Astrocyte (in vitro differentiated cells and primary cell): ENCODE data around the gene ATP5F1C. TPM values are rescaled to one million over a fixed set of nuclear protein-coding genes. Genes with fewer than 3 reads are reported as not detected.
"Not testable (repeated sequence)": the region's sequence is repeated elsewhere in the genome, so short reads cannot be mapped to it uniquely, and the experiment has no call there.

Source experiments
- DNase-seq: peaks from one replicate; pipeline ENCODE4 v3.0.0-alpha.2; 2010; ENCODE audit warnings: low read depth
- FAIRE-seq: peaks from 2 replicates; lab custom pipeline; 2011; peaks lifted over from hg19 to GRCh38; lab: Jason Lieb, UNC
- H2AFZ ChIP-seq: 2 replicates; pipeline ENCODE4 v1.6.0; 2012; ENCODE audit warnings: low read depth, low read length, inconsistent platforms
- H3K27ac ChIP-seq: 2 replicates; pipeline ENCODE4 v1.5.1; 2011; ENCODE audit warnings: low read depth, low read length, inconsistent platforms
- H3K27me3 ChIP-seq: 2 replicates; pipeline ENCODE4 v1.6.0; 2011; ENCODE audit warnings: low read length, inconsistent platforms; ENCODE audit not compliant: insufficient read depth
- H3K36me3 ChIP-seq: 2 replicates; pipeline ENCODE4 v1.5.1; 2011; ENCODE audit warnings: low read length, inconsistent platforms; ENCODE audit not compliant: insufficient read depth
- H3K4me1 ChIP-seq: 2 replicates; pipeline ENCODE4 v1.5.1; 2011; ENCODE audit warnings: low read length, inconsistent platforms; ENCODE audit not compliant: insufficient read depth
- H3K4me2 ChIP-seq: 2 replicates; pipeline ENCODE4 v1.6.0; 2012; ENCODE audit warnings: low read length, inconsistent platforms
- H3K4me3 ChIP-seq: 2 replicates; pipeline ENCODE4 v1.5.1; 2011; ENCODE audit warnings: low read depth, mild to moderate bottlenecking, low read length, inconsistent platforms; ENCODE audit not compliant: insufficient read depth
- H3K79me2 ChIP-seq: 2 replicates; pipeline ENCODE4 v1.6.0; 2012; ENCODE audit warnings: mild to moderate bottlenecking, low read length, inconsistent platforms; ENCODE audit not compliant: insufficient read depth
- H3K9ac ChIP-seq: 2 replicates; pipeline ENCODE4 v1.6.0; 2012; ENCODE audit warnings: mild to moderate bottlenecking, low read length, inconsistent platforms
- H3K9me3 ChIP-seq: 2 replicates; pipeline ENCODE4 v1.5.1; 2012; ENCODE audit warnings: low read depth, mild to moderate bottlenecking, low read length, inconsistent platforms; ENCODE audit not compliant: insufficient read depth
- H4K20me1 ChIP-seq: 2 replicates; pipeline ENCODE4 v1.6.0; 2012; ENCODE audit warnings: low read length, inconsistent platforms; ENCODE audit not compliant: insufficient read depth
- H3K27ac Mint-ChIP-seq: one replicate; pipeline ENCODE4 v1.8.0; 2021; ENCODE audit warnings: mild to moderate bottlenecking, mixed read lengths; ENCODE audit not compliant: unreplicated experiment
- H3K27me3 Mint-ChIP-seq: one replicate; pipeline ENCODE4 v1.8.0; 2021; ENCODE audit warnings: low read depth, mixed read lengths; ENCODE audit not compliant: unreplicated experiment
- H3K36me3 Mint-ChIP-seq: one replicate; pipeline ENCODE4 v1.8.0; 2021; ENCODE audit warnings: low read depth, mixed read lengths; ENCODE audit not compliant: unreplicated experiment
- H3K4me1 Mint-ChIP-seq: one replicate; pipeline ENCODE4 v1.8.0; 2021; ENCODE audit warnings: low read depth, mixed read lengths; ENCODE audit not compliant: unreplicated experiment
- H3K4me3 Mint-ChIP-seq: one replicate; pipeline ENCODE4 v1.8.0; 2021; ENCODE audit warnings: mild to moderate bottlenecking, moderate library complexity, mixed read lengths; ENCODE audit not compliant: unreplicated experiment
- H3K9me3 Mint-ChIP-seq: one replicate; pipeline ENCODE4 v1.8.0; 2021; ENCODE audit warnings: mild to moderate bottlenecking, mixed read lengths; ENCODE audit not compliant: unreplicated experiment
- EZH2 ChIP-seq: IDR thresholded peaks from 2 replicates; pipeline ENCODE4 v1.6.1; 2012; ENCODE audit warnings: mild to moderate bottlenecking, low read length, inconsistent platforms; ENCODE audit not compliant: insufficient read depth
- total RNA-seq: library from RNA; stranded (reverse); gene quantifications from 2 replicates; pipeline ENCODE4 v1.2.1, GENCODE V29; 2021
- TF ChIP-seq, protein P1 (sequence below): IDR thresholded peaks from 2 replicates; pipeline ENCODE4 v1.5.1; 2011; ENCODE audit warnings: low read depth, mild to moderate bottlenecking, inconsistent platforms, low read length, moderate library complexity; ENCODE audit not compliant: insufficient read depth

Gene ATP5F1C
- total RNA-seq, 1 donor from 2014 or later: 267 TPM

DNA sequence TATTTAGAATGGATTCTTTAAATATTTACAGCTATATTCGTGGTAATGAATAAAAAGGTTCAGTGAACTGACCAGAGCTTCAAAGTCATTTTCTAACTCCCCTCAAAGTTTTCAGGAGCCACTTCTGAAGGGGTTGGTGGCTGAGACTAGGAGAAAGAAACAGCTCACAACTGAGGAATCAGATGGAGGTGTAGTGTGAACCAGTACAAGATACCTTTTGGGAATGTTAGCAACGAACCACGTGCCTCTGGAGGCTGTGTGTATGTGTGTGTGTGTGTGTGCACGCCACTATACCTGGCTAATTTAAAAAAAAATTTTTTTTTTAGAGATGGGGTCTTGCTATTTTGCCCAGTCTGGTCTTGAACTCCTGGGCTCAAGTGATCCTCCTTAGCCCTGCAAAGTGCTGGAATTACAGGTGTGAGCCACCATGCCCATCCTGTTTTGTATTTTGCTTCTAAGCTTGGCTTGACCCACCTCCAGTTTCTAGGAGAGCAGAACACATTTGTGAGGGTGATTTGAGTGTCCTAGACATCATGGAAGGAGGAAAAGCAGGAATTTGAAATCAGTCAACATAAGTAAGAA, 20.8 kb downstream of the ATP5F1C start:
- Histone ChIP-seq H3K9ac (no peak overlapping the region), H3K4me2 (no peak overlapping the region), H3K79me2 (no peaks in the 10 kb centered on the region), H3K36me3 (peaks cover 32% of the 10 kb centered on the region), H3K27me3 (no peaks in the 10 kb centered on the region), H3K9me3 (no peaks in the 10 kb centered on the region), H3K4me1 (no peaks in the 10 kb centered on the region), H3K4me3 (no peak overlapping the region), H2AFZ (no peak overlapping the region), H4K20me1 (peaks cover 18% of the 10 kb centered on the region), H3K27ac (no peak overlapping the region)
- H3K27me3 Mint-ChIP-seq: peaks cover 2% of the 10 kb centered on the region
- H3K4me3 Mint-ChIP-seq: no peak overlapping the region
- peaks cover 6% of the 10 kb centered on the region for H3K36me3 Mint-ChIP-seq
- H3K27ac Mint-ChIP-seq: no peak overlapping the region
- no peaks in the 10 kb centered on the region for H3K9me3 Mint-ChIP-seq
- FAIRE-seq: no peak
- no peak for TF ChIP-seq EZH2
- TF ChIP-seq, protein P1, sequence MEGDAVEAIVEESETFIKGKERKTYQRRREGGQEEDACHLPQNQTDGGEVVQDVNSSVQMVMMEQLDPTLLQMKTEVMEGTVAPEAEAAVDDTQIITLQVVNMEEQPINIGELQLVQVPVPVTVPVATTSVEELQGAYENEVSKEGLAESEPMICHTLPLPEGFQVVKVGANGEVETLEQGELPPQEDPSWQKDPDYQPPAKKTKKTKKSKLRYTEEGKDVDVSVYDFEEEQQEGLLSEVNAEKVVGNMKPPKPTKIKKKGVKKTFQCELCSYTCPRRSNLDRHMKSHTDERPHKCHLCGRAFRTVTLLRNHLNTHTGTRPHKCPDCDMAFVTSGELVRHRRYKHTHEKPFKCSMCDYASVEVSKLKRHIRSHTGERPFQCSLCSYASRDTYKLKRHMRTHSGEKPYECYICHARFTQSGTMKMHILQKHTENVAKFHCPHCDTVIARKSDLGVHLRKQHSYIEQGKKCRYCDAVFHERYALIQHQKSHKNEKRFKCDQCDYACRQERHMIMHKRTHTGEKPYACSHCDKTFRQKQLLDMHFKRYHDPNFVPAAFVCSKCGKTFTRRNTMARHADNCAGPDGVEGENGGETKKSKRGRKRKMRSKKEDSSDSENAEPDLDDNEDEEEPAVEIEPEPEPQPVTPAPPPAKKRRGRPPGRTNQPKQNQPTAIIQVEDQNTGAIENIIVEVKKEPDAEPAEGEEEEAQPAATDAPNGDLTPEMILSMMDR: no peak
- H3K4me1 Mint-ChIP-seq: no peaks in the 10 kb centered on the region
- DNase-seq: no peak

DNA sequence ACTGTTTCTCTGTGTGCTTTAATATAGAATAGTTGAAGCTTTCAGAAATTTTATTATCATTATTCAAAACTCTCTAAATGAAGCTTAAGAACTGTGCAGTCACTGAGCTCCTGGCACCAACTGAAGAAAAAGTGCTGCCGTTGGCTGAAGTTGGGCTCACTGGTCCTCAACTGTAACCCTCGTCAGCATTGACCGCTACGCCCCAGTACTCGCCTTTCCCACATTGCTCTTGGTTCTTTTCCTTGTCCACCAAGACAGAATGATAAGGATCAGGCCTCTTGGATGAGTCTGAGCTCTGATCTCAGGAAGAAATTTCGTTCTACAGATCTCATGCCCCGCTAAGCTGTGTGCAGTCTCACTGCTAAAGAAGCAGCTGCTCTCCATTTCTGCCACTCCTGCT, 22.5 kb downstream of the ATP5F1C start:
- Histone ChIP-seq H3K9ac (no peak overlapping the region), H3K36me3 (peaks cover 18% of the 10 kb centered on the region), H3K9me3 (no peaks in the 10 kb centered on the region), H4K20me1 (peaks cover 3% of the 10 kb centered on the region), H3K27me3 (no peaks in the 10 kb centered on the region), H3K4me3 (no peak overlapping the region), H3K79me2 (no peaks in the 10 kb centered on the region), H3K4me1 (no peaks in the 10 kb centered on the region), H3K4me2 (no peak overlapping the region), H2AFZ (no peak overlapping the region), H3K27ac (no peak overlapping the region)
- H3K9me3 Mint-ChIP-seq: no peaks in the 10 kb centered on the region
- TF ChIP-seq, protein P1: no peak
- TF ChIP-seq EZH2: no peak
- H3K4me3 Mint-ChIP-seq: no peak overlapping the region
- no peaks in the 10 kb centered on the region for H3K4me1 Mint-ChIP-seq
- no peak for FAIRE-seq
- peaks cover 5% of the 10 kb centered on the region for H3K27me3 Mint-ChIP-seq
- no peak overlapping the region for H3K27ac Mint-ChIP-seq
- no peak for DNase-seq
- no peaks in the 10 kb centered on the region for H3K36me3 Mint-ChIP-seq

DNA sequence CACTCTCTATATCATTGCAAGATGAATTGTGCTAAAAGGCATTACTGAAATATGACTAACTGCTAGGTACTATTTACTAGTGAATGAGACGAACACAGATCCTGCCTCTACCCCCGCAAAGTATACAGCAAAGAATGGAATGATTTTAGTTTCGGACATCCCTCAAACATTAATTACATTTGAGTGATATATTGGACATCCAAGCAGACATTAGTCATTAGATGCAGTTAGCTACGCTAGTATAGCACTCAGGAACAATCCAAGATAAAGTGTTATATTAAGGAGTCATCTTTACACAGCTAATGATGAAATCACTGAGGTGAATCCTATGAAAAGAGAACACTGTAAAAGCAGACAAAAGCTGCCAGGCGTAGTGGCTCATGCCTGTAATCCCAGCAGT, 23.0 kb downstream of the ATP5F1C start:
- peaks cover 5% of the 10 kb centered on the region for H3K27me3 Mint-ChIP-seq
- no peaks in the 10 kb centered on the region for H3K9me3 ChIP-seq
- no peaks in the 10 kb centered on the region for H3K36me3 Mint-ChIP-seq
- H4K20me1 ChIP-seq: no peaks in the 10 kb centered on the region
- no peak overlapping the region for H3K27ac Mint-ChIP-seq
- no peak overlapping the region for H3K27ac ChIP-seq
- no peaks in the 10 kb centered on the region for H3K27me3 ChIP-seq
- no peak overlapping the region for H3K4me2 ChIP-seq
- H3K4me3 ChIP-seq: no peak overlapping the region
- H2AFZ ChIP-seq: no peak overlapping the region
- H3K9me3 Mint-ChIP-seq: no peaks in the 10 kb centered on the region
- peaks cover 14% of the 10 kb centered on the region for H3K36me3 ChIP-seq
- FAIRE-seq: no peak
- H3K79me2 ChIP-seq: no peaks in the 10 kb centered on the region
- no peak for TF ChIP-seq EZH2
- TF ChIP-seq, protein P1: no peak
- DNase-seq: no peak
- H3K4me1 ChIP-seq: no peaks in the 10 kb centered on the region
- no peak overlapping the region for H3K4me3 Mint-ChIP-seq
- H3K9ac ChIP-seq: no peak overlapping the region
- no peaks in the 10 kb centered on the region for H3K4me1 Mint-ChIP-seq

DNA sequence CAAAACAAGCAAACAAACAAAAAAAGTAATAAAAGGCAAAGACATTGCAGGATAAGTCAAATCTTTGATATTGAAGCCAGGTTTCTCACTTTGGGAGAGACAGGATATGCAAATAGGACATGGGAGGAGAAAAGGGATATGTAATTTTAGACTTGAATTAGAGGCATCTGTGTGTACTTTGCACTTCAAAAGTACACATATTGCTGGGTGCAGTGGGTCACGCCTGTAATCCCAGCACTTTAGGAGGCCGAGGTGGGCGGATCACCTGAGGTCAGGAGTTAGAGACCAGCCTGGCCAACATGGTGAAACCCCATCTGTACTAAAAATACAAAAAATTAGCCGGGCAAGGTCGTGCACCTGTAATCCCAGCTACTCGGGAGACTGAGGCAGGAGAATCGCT, 23.8 kb downstream of the ATP5F1C start:
- not testable (repeated sequence) for H3K9ac ChIP-seq, H3K4me1 Mint-ChIP-seq, H2AFZ ChIP-seq, H3K27ac ChIP-seq, H3K4me3 Mint-ChIP-seq, H3K27me3 Mint-ChIP-seq, H3K4me2 ChIP-seq, H3K4me1 ChIP-seq, H3K9me3 Mint-ChIP-seq, H4K20me1 ChIP-seq, H3K4me3 ChIP-seq, DNase-seq, H3K9me3 ChIP-seq, H3K36me3 Mint-ChIP-seq, H3K27me3 ChIP-seq, H3K79me2 ChIP-seq, H3K27ac Mint-ChIP-seq, FAIRE-seq
- H3K36me3 ChIP-seq: peaks cover 11% of the 10 kb centered on the region
